GM10248 (cell line): ENCODE data around the gene BICRA.
"Not testable (repeated sequence)": the region's sequence is repeated elsewhere in the genome, so short reads cannot be mapped to it uniquely, and the experiment has no call there.

Experiments used
- CTCF ChIA-PET: fragments of 300-600 bp; sonication (Branson Sonifier 250); formaldehyde crosslinking; extraction: SDS; loops from one replicate; lab custom pipeline; 2021; ENCODE audit warnings: antibody characterized with exemption; lab: Yijun Ruan, JAX
- POLR2A ChIA-PET: fragments of 350-650 bp; sonication (Branson Sonifier 250); formaldehyde crosslinking; extraction: SDS; loops from one replicate; lab custom pipeline; 2020; ENCODE audit warnings: antibody characterized with exemption; lab: Yijun Ruan, JAX
- DNase-seq: peaks from one replicate; pipeline ENCODE4 v3.0.0; 2012; ENCODE audit errors: extremely low spot score
- CTCF ChIP-seq: IDR thresholded peaks from 2 replicates; pipeline ENCODE4 v1.5.1; 2012; ENCODE audit warnings: mild to moderate bottlenecking, low read depth; ENCODE audit errors: extremely low read depth, missing control alignments, control extremely low read depth

Gene BICRA

GRCh38 chr19:47626238-47626637 lies 17.3 kb downstream of the BICRA start:
- ChIA-PET CTCF (interaction anchor here (1.4 to 1.7 kb wide), 2 partner anchors 43 to 72 kb away, joined by 3 to 4 read pairs; no protein-coding TSS in a partner anchor), POLR2A (no interaction called here)
- DNase-seq: no peak
- no peak for TF ChIP-seq CTCF

- CTCF ChIA-PET: interaction anchor here (1.0 to 1.7 kb wide), 2 partner anchors 26 to 144 kb away, joined by 3 to 4 read pairs; partner anchors contain the start of gene KPTN
- POLR2A ChIA-PET: no interaction called here
Observed at GRCh38 chr19:47628078-47628771, 19.3 kb downstream of the BICRA start.

GRCh38 chr19:47630594-47630993 lies 21.7 kb downstream of the BICRA start:
- CTCF ChIA-PET: no interaction called here
- TF ChIP-seq CTCF: no peak
- DNase-seq: no peak
- POLR2A ChIA-PET: no interaction called here

More at GRCh38 chr19:47628078-47628771, 19.3 kb downstream of the BICRA start:
- no peak for TF ChIP-seq CTCF
- no peak for DNase-seq

GRCh38 chr19:47631681-47632446 lies 22.9 kb downstream of the BICRA start:
- no peak for DNase-seq
- TF ChIP-seq CTCF: no peak
- ChIA-PET POLR2A (no interaction called here), CTCF (no interaction called here)

GRCh38 chr19:47633517-47633916 lies 24.6 kb downstream of the BICRA start:
- CTCF ChIA-PET: interaction anchor here (2.2 kb wide), 1 partner anchor 242 kb away, joined by 6 read pairs; no protein-coding TSS in a partner anchor
- no peak for TF ChIP-seq CTCF
- DNase-seq: no peak
- POLR2A ChIA-PET: no interaction called here

GRCh38 chr19:47633996-47634395 lies 25.1 kb downstream of the BICRA start:
- POLR2A ChIA-PET: no interaction called here
- TF ChIP-seq CTCF: no peak
- CTCF ChIA-PET: interaction anchor here (2.2 kb wide), 1 partner anchor 242 kb away, joined by 6 read pairs; no protein-coding TSS in a partner anchor
- DNase-seq: no peak

GRCh38 chr19:47635152-47635754 lies 26.3 kb downstream of the BICRA start:
- POLR2A ChIA-PET, DNase-seq: not testable (repeated sequence)
- CTCF ChIA-PET: interaction anchor here (1.0 kb wide), 1 partner anchor 201 kb away, joined by 3 read pairs; no protein-coding TSS in a partner anchor
